OCI-LY7 (cell line): ENCODE measurements around the gene PHACTR1. TPM values are rescaled to one million over a fixed set of nuclear protein-coding genes. Genes with fewer than 3 reads are reported as not detected.

Source experiments
- BruUV-seq: library from RNA; stranded (reverse); fragments of 400-500 nt; replicated peaks from 2 replicates; lab custom pipeline; 2021; lab: Mats Ljungman, UMichigan
- CTCF ChIA-PET: fragments of 300-600 bp; sonication (Branson Sonifier 250); formaldehyde crosslinking; loops from one replicate; lab custom pipeline; 2022; ENCODE audit warnings: antibody characterized with exemption; ENCODE audit not compliant: unreplicated experiment; lab: Charles Lee
- POLR2A ChIA-PET: fragments of 300-600 bp; sonication (Branson Sonifier 250); formaldehyde crosslinking; loops from one replicate; lab custom pipeline; 2022; ENCODE audit warnings: antibody characterized with exemption; lab: Charles Lee
- DNase-seq: peaks from one replicate; pipeline ENCODE4 v3.0.0-alpha.2; 2015; ENCODE audit warnings: low spot score
- H2AFZ ChIP-seq: fragments of 200-600 bp; sonication (generic), shearing (Covaris generic); 2 replicates; pipeline ENCODE4 v1.6.1; 2014; ENCODE audit warnings: mild to moderate bottlenecking, antibody characterized with exemption, low read length, moderate library complexity
- H3K27ac ChIP-seq: fragments of 200-600 bp; sonication (generic); 2 replicates; pipeline ENCODE4 v1.5.1; 2014; ENCODE audit warnings: mixed run types, low read depth, mild to moderate bottlenecking, moderate library complexity, low read length, inconsistent platforms; ENCODE audit not compliant: poor library complexity, severe bottlenecking
- H3K36me3 ChIP-seq: fragments of 200-600 bp; sonication (generic); 2 replicates; pipeline ENCODE4 v1.6.1; 2014; ENCODE audit warnings: mild to moderate bottlenecking, antibody characterized with exemption, low read length, moderate library complexity, mixed read lengths; ENCODE audit not compliant: insufficient read depth
- H3K4me1 ChIP-seq: fragments of 200-600 bp; sonication (generic); 2 replicates; pipeline ENCODE4 v1.5.1; 2014; ENCODE audit warnings: mild to moderate bottlenecking, low read length; ENCODE audit not compliant: insufficient read depth, poor library complexity, severe bottlenecking
- H3K4me2 ChIP-seq: fragments of 200-600 bp; sonication (generic); 2 replicates; pipeline ENCODE4 v1.6.1; 2014; ENCODE audit warnings: mild to moderate bottlenecking, low read length
- H3K4me3 ChIP-seq: fragments of 200-600 bp; sonication (generic); 2 replicates; pipeline ENCODE4 v1.5.1; 2014; ENCODE audit warnings: mild to moderate bottlenecking, low read depth, low read length; ENCODE audit not compliant: poor library complexity, severe bottlenecking
- H3K79me2 ChIP-seq: fragments of 200-600 bp; sonication (generic); 2 replicates; pipeline ENCODE4 v1.6.1; 2016; ENCODE audit warnings: low read depth, mild to moderate bottlenecking, low read length, moderate library complexity, mixed read lengths; ENCODE audit not compliant: insufficient read depth
- H3K9me2 ChIP-seq: fragments of 200-600 bp; sonication (generic); 2 replicates; pipeline ENCODE4 v1.6.1; 2016; ENCODE audit warnings: mild to moderate bottlenecking, low read length, mixed read lengths; ENCODE audit not compliant: insufficient read depth
- H3K9me3 ChIP-seq: fragments of 200-600 bp; sonication (generic); 2 replicates; pipeline ENCODE4 v1.6.1; 2014; ENCODE audit warnings: mild to moderate bottlenecking, mixed run types, low read length, mixed read lengths
- H4K20me1 ChIP-seq: fragments of 200-600 bp; sonication (generic); 2 replicates; pipeline ENCODE4 v1.6.1; 2014; ENCODE audit warnings: mild to moderate bottlenecking, antibody characterized with exemption, low read length, moderate library complexity, mixed read lengths; ENCODE audit not compliant: insufficient read depth
- CTCF ChIP-seq: fragments of 200-600 bp; sonication (generic); conservative IDR thresholded peaks from 2 replicates; pipeline ENCODE4 v1.5.1; 2014; ENCODE audit warnings: mild to moderate bottlenecking, antibody characterized with exemption, low read length, moderate library complexity, mixed read lengths
- EZH2phosphoT487 ChIP-seq: fragments of 200-600 bp; sonication (generic); IDR thresholded peaks from 2 replicates; pipeline ENCODE4 v1.6.1; 2018; ENCODE audit warnings: low read depth, borderline replicate concordance, mild to moderate bottlenecking, mixed run types, antibody characterized with exemption, low read length, moderate library complexity, mixed read lengths
- intact Hi-C: fragments of 100-400 bp; cut with micrococcal nuclease; formaldehyde crosslinking; loops from one replicate; pipeline ENCODE4 v1.10.0; 2022; ENCODE audit not compliant: unreplicated experiment
- total RNA-seq, 2 experiments: library from RNA; depleted of rRNA in 1 of 2; stranded (reverse); fragments of >200 nt in 1 of 2; shearing (Covaris generic) in 1 of 2; gene quantifications; 2 replicates each; pipeline ENCODE4 v1.2.3, GENCODE V29; 2014 to 2022

PHACTR1 gene
- total RNA-seq, 2 experiments from 2014 or later = 25.1 to 46.6 TPM

- Histone ChIP-seq H3K36me3 (no peaks in the 10 kb centered on the region), H4K20me1 (no peaks in the 10 kb centered on the region), H2AFZ (no peak overlapping the region), H3K9me2 (no peaks in the 10 kb centered on the region), H3K27ac (no peak overlapping the region), H3K9me3 (no peaks in the 10 kb centered on the region), H3K79me2 (no peaks in the 10 kb centered on the region), H3K4me1 (no peaks in the 10 kb centered on the region), H3K4me2 (no peak overlapping the region), H3K4me3 (no peak overlapping the region)
- TF ChIP-seq CTCF (no peak), EZH2phosphoT487 (no peak)
- POLR2A ChIA-PET = no interaction called here
- no TSS peak for BruUV-seq
- DNase-seq = no peak
- intact Hi-C loops = no loop called here
- CTCF ChIA-PET = no interaction called here
Measured at GRCh38 chr6:13066050-13066449, 349.5 kb downstream of the PHACTR1 start.

- H3K9me3 ChIP-seq = no peaks in the 10 kb centered on the region
- no peaks in the 10 kb centered on the region for H3K79me2 ChIP-seq
- ChIA-PET CTCF (no interaction called here), POLR2A (interaction anchor here (0.6 to 1.7 kb wide), 2 partner anchors 12 to 651 kb away, joined by 3 to 4 read pairs; no protein-coding TSS in a partner anchor)
- DNase-seq = no peak
- no peak overlapping the region for H3K4me2 ChIP-seq
- no peaks in the 10 kb centered on the region for H3K36me3 ChIP-seq
- no TSS peak for BruUV-seq
- no peaks in the 10 kb centered on the region for H3K9me2 ChIP-seq
- no peak overlapping the region for H2AFZ ChIP-seq
- TF ChIP-seq CTCF = no peak
- TF ChIP-seq EZH2phosphoT487 = no peak
- H3K4me1 ChIP-seq = no peaks in the 10 kb centered on the region
- no peak overlapping the region for H3K4me3 ChIP-seq
- H3K27ac ChIP-seq = no peak overlapping the region
- intact Hi-C loops = no loop called here
- H4K20me1 ChIP-seq = no peaks in the 10 kb centered on the region
Measured at GRCh38 chr6:13066820-13067219, 350.3 kb downstream of the PHACTR1 start.

- CTCF ChIA-PET = no interaction called here
- no TSS peak for BruUV-seq
- Histone ChIP-seq H4K20me1 (no peaks in the 10 kb centered on the region), H3K4me2 (no peak overlapping the region), H3K9me3 (no peaks in the 10 kb centered on the region), H3K36me3 (no peaks in the 10 kb centered on the region), H3K79me2 (no peaks in the 10 kb centered on the region), H3K9me2 (no peaks in the 10 kb centered on the region), H3K4me3 (no peak overlapping the region), H3K27ac (no peak overlapping the region), H2AFZ (no peak overlapping the region), H3K4me1 (no peaks in the 10 kb centered on the region)
- intact Hi-C loops = no loop called here
- POLR2A ChIA-PET = interaction anchor here (0.6 to 1.7 kb wide), 2 partner anchors 10 to 19 kb away, joined by 3 to 4 read pairs; no protein-coding TSS in a partner anchor
- DNase-seq = no peak
- no peak for TF ChIP-seq CTCF
- no peak for TF ChIP-seq EZH2phosphoT487
Measured at GRCh38 chr6:13068586-13069210, 352.1 kb downstream of the PHACTR1 start.
